ENCODE results near the gene INSL6. TPM values are rescaled to one million over a fixed set of nuclear protein-coding genes. Genes with fewer than 3 reads are reported as not detected.
"Not testable (repeated sequence)": the region's sequence is repeated elsewhere in the genome, so short reads cannot be mapped to it uniquely, and the experiment has no call there.

Gene INSL6, protein sequence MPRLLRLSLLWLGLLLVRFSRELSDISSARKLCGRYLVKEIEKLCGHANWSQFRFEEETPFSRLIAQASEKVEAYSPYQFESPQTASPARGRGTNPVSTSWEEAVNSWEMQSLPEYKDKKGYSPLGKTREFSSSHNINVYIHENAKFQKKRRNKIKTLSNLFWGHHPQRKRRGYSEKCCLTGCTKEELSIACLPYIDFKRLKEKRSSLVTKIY
- not detected in 2 replicates for total RNA-seq (2012; rRNA removed)

DNA sequence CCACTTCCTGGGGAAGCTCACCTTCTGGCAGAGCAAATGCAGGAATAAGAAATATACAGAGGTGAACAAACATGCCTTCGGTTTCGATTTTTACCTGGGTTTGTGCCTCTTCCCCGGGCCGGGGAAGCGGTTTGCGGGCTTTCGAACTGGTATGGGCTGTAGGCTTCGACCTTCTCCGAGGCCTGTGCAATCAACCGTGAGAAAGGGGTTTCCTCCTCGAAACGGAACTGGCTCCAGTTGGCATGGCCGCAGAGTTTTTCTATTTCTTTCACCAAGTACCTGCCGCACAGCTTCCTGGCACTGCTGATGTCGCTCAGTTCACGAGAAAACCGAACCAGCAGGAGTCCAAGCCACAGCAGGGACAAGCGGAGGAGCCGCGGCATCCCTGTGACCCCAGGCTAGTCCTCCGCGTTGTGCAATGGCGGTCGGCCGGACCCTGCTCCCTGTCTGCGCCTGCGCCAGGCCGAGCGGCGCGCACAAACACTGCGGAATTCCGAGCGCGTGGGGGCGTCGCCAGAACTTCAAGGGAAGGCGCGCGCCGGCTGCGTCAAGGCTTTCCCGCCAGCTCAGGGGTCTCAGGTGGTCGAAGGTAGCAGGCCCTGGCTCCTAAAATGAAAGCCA is at the start of gene INSL6:
Gene INSL6 (minus strand): TSS at position 420 of the 621 bp plus-strand sequence. CDS start 37 bp downstream, at position 383.
- Histone ChIP-seq H3K4me3 (ENCODE audit: low read length) (no peak within 1 kb of the TSS), H3K9me3 (replicated peaks; ENCODE audit: low read length) (no peaks in the 10 kb centered on the region), H3K36me3 (ENCODE audit: insufficient read depth, low read length) (no peaks in the 10 kb centered on the region), H3K4me2 (ENCODE audit: low read length) (no peak within 1 kb of the TSS), H3K27me3 (ENCODE audit: control insufficient read depth, insufficient read depth, low read length) (peaks cover 6% of the 10 kb centered on the region), H3K9ac (ENCODE audit: low read depth, low read length) (no peak within 1 kb of the TSS), H3K4me1 (ENCODE audit: control insufficient read depth, insufficient read depth, low read length) (no peaks in the 10 kb centered on the region)

DNA sequence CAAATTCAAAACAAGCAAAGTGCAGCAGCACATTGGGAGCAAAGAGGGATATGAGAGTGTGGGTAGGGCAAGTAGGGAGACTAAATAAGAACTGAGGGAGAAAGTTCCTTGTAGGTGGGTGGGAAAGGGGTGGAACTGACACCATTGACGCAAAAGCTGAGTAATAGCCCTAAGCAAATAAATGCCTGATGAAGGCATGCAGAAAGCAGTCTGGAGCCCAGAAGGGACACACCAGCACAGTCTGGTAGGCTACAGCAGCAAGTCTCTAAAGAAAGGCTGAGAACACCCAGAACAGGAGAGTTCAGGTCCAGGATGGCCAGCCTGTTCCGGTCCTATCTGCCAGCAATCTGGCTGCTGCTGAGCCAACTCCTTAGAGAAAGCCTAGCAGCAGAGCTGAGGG is 45.8 kb upstream of the INSL6 start, which contains the start of gene INSL4:
Gene INSL4 (plus strand): TSS at position 208 of the 400 bp plus-strand sequence. CDS start 105 bp downstream, at position 313.
- H3K4me2 ChIP-seq (ENCODE audit: low read length), result no peak within 1 kb of the TSS
- no peak within 1 kb of the TSS for H3K4me3 ChIP-seq (ENCODE audit: low read length)
- no peak within 1 kb of the TSS for H3K9ac ChIP-seq (ENCODE audit: low read depth, low read length)
- H3K9me3 ChIP-seq (replicated peaks; ENCODE audit: low read length), result no peaks in the 10 kb centered on the region
- H3K27me3 ChIP-seq (ENCODE audit: control insufficient read depth, insufficient read depth, low read length), result peaks cover 23% of the 10 kb centered on the region
- no peaks in the 10 kb centered on the region for H3K4me1 ChIP-seq (ENCODE audit: control insufficient read depth, insufficient read depth, low read length)
- no peaks in the 10 kb centered on the region for H3K36me3 ChIP-seq (ENCODE audit: insufficient read depth, low read length)

DNA sequence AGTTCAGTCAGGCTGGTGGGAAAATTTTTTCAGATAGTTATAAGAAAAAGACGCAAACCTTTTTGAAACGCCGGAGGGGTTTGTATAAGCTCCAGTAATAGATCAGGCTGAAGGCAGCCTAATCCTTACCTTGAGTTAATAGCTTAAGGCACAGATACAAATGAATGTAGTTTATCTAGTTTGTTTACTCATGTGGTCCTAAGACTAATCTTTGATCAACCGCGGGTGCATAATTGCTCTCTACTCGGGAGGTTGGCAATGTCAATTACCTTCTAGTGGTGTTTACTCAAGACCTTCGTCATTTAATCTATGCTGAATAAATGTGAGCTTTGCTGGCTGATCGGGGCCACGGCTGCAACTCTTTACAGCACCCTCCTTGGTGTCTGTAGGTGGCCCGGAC is 45.1 kb upstream of the INSL6 start:
- peaks cover 23% of the 10 kb centered on the region for H3K27me3 ChIP-seq (ENCODE audit: control insufficient read depth, insufficient read depth, low read length)
- no peaks in the 10 kb centered on the region for H3K9me3 ChIP-seq (replicated peaks; ENCODE audit: low read length)
- H3K4me1 ChIP-seq (ENCODE audit: control insufficient read depth, insufficient read depth, low read length), result no peaks in the 10 kb centered on the region
- no peak overlapping the region for H3K9ac ChIP-seq (ENCODE audit: low read depth, low read length)
- H3K36me3 ChIP-seq (ENCODE audit: insufficient read depth, low read length), result no peaks in the 10 kb centered on the region
- no peak overlapping the region for H3K4me3 ChIP-seq (ENCODE audit: low read length)
- H3K4me2 ChIP-seq (ENCODE audit: low read length), result no peak overlapping the region

DNA sequence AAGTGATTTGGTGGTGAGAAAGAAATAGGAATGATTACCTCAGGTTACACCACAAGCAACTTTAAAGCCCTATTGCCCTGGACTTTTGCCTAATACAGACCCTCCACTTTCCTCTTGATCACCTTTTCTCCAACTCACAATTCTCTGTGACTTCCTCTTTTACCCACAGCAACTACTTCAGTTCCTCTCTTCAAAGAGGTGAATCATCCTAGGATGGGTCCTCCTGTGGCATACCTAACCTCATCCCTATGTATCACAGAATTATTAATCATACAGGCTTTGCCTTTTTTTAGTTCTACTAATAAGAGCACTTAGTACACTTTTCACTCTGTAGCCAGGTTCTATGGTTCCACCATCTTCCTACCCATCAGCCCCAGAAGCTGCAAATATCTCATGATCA is 19.6 kb upstream of the INSL6 start:
- no peaks in the 10 kb centered on the region for H3K4me1 ChIP-seq (ENCODE audit: control insufficient read depth, insufficient read depth, low read length)
- no peaks in the 10 kb centered on the region for H3K9me3 ChIP-seq (replicated peaks; ENCODE audit: low read length)
- no peaks in the 10 kb centered on the region for H3K36me3 ChIP-seq (ENCODE audit: insufficient read depth, low read length)
- H3K27me3 ChIP-seq (ENCODE audit: control insufficient read depth, insufficient read depth, low read length), result peaks cover 2% of the 10 kb centered on the region
- no peak overlapping the region for H3K4me3 ChIP-seq (ENCODE audit: low read length)
- H3K4me2 ChIP-seq (ENCODE audit: low read length), result no peak overlapping the region
- no peak overlapping the region for H3K9ac ChIP-seq (ENCODE audit: low read depth, low read length)

DNA sequence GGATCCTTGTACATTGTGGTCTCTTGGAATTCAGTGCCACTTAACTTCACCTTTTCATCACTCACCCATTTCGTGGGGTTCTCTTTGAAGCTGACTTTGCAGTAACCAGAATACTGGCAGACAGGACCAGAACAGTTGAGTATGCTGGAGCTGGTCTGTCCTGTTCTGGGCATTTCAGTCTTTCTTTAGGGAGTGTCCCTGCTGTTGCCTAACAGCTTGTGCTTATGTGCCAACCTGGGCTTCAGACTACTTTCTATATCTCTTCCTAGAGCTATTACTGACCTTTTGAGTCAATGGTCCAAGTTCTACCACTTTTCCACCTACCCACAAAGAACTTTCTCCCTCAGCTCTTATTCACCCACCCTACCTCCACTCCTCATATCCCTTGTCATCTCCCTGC is 10.0 kb upstream of the INSL6 start:
- peaks cover 5% of the 10 kb centered on the region for H3K27me3 ChIP-seq (ENCODE audit: control insufficient read depth, insufficient read depth, low read length)
- no peaks in the 10 kb centered on the region for H3K36me3 ChIP-seq (ENCODE audit: insufficient read depth, low read length)
- H3K4me3 ChIP-seq (ENCODE audit: low read length), result no peak overlapping the region
- H3K9me3 ChIP-seq (replicated peaks; ENCODE audit: low read length), result no peaks in the 10 kb centered on the region
- no peaks in the 10 kb centered on the region for H3K4me1 ChIP-seq (ENCODE audit: control insufficient read depth, insufficient read depth, low read length)
- H3K4me2 ChIP-seq (ENCODE audit: low read length), result no peak overlapping the region
- no peak overlapping the region for H3K9ac ChIP-seq (ENCODE audit: low read depth, low read length)

DNA sequence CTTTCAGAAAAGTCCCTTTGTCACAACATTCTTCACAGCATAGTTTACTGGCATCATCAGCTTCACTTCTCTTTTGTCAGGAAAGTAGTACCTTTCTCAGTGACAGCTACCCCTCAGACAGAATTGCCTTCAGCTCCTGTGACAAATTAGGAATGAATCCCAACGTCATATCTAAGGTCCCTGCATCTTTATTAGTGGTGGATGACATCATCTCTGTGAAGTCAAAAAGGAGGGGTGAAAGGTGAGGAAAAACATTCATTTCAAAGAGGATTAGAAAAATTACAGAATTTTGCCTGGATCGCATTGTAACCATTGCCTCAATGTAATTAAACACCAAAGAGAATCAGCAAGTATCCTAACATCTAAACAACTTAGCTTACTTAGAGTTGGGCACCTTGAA is 7.9 kb upstream of the INSL6 start:
- H3K4me1 ChIP-seq (ENCODE audit: control insufficient read depth, insufficient read depth, low read length), result no peaks in the 10 kb centered on the region
- peaks cover 8% of the 10 kb centered on the region for H3K27me3 ChIP-seq (ENCODE audit: control insufficient read depth, insufficient read depth, low read length)
- no peak overlapping the region for H3K9ac ChIP-seq (ENCODE audit: low read depth, low read length)
- no peaks in the 10 kb centered on the region for H3K9me3 ChIP-seq (replicated peaks; ENCODE audit: low read length)
- H3K4me2 ChIP-seq (ENCODE audit: low read length), result no peak overlapping the region
- no peak overlapping the region for H3K4me3 ChIP-seq (ENCODE audit: low read length)
- no peaks in the 10 kb centered on the region for H3K36me3 ChIP-seq (ENCODE audit: insufficient read depth, low read length)

DNA sequence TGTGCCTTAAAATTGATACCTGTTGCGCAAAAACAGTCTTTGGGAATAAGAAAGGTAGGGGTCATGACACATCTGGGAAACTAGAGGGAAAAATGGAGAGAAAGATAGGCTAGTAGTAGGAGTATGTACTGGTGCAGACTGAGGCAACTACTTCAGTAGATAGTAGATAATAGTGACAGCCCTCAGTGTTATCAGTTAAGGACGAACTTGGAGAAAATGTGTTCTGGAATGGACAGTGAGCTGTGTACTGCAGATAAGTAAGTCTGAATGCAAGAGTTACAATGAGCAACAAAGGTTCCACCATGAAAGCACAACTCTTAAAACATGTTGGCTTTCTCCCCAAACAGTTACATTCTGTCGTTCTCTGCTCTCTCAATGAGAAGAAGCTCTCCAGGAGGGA is 6.5 kb upstream of the INSL6 start:
- H3K36me3 ChIP-seq (ENCODE audit: insufficient read depth, low read length), result no peaks in the 10 kb centered on the region

DNA sequence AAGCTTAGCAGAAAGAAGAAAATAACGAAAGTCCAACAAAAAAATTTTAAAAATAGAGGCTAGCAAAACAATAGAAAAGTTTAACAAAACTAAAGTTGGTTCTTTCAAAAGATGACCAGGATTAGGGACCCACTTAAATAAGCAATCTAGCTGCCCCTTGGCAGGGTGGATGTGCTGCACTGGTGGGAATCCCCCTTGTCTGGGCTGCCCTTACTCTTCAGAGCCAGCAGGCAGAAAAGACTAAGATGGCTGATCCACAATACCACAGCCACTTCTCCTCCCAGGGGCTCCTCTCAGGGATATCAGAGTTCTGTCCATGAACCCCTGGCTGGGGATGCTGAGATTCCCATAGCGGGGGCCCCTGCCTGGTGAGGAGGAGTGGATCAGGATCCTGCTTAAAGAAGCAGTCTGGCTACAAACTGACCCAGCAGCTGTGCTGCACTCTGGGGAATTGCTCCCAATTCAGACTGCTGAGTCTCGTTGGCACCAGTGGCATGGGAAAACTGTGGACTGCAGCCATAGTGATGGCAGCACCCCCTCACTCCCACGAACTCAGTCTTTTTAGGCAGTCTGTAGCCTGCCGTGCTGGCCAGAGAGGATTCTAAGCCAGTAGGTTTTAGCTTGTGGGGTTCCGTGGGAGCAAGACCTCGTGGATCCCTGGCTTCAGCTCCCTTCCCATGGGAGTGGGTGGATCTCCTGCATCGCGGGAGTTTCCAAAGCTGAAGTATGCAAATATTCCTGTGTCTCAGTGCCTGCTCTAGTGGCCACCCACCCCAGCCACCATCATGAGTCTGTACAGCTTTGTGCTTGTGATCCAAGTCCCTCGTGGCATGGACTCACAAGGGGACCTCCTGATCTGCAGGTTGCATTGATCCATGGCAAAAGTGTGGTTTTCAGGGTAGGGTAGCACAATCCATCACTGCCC is 2.9 kb upstream of the INSL6 start:
- Histone ChIP-seq H3K9ac (ENCODE audit: low read depth, low read length) (no peak overlapping the region), H3K9me3 (replicated peaks; ENCODE audit: low read length) (no peaks in the 10 kb centered on the region), H3K4me2 (ENCODE audit: low read length) (no peak overlapping the region), H3K4me1 (ENCODE audit: control insufficient read depth, insufficient read depth, low read length) (no peaks in the 10 kb centered on the region), H3K36me3 (ENCODE audit: insufficient read depth, low read length) (no peaks in the 10 kb centered on the region), H3K27me3 (ENCODE audit: control insufficient read depth, insufficient read depth, low read length) (peaks cover 6% of the 10 kb centered on the region), H3K4me3 (ENCODE audit: low read length) (no peak overlapping the region)

More for the DNA sequence above, 6.5 kb upstream of the INSL6 start:
- Histone ChIP-seq H3K4me2 (ENCODE audit: low read length) (no peak overlapping the region), H3K9me3 (replicated peaks; ENCODE audit: low read length) (no peaks in the 10 kb centered on the region), H3K27me3 (ENCODE audit: control insufficient read depth, insufficient read depth, low read length) (peaks cover 10% of the 10 kb centered on the region), H3K9ac (ENCODE audit: low read depth, low read length) (no peak overlapping the region), H3K4me1 (ENCODE audit: control insufficient read depth, insufficient read depth, low read length) (no peaks in the 10 kb centered on the region), H3K4me3 (ENCODE audit: low read length) (no peak overlapping the region)

DNA sequence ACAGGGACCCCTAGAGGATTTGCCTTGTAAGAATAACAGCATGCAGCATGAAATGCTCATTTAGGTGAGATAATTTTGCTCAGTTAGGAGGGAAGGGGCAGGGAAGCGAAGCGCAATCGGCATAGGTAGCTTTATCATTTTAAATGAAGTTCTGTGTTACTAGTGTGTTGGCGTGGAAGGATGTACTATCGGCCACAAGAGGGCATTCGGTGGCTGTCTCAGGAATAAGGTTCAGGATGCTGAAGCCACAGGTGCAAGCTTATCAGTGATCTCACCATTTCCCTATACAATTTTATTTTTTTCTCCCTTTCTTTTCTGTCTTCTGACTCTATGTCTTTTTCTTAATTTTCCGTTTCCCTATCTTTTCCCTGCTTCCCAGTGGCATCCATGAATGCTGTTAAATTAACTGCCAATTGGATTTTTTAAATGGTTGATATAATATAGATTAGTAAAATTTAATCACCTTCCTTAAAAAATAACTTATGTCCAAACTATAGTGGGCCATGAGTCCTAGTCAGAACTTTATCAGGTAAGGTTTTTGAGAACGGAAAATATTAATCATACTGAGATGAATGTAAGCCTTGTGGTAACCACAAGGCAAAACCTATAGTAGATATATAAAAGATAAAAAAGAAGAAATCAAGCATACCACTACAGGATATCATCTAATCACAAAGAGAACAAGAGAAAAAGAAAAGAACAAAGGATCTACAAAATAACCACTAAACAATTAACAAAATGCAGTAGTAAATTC is 1.2 kb upstream of the INSL6 start:
- Histone ChIP-seq H3K9me3 (replicated peaks; ENCODE audit: low read length) (no peaks in the 10 kb centered on the region), H3K9ac (ENCODE audit: low read depth, low read length) (no peak overlapping the region), H3K36me3 (ENCODE audit: insufficient read depth, low read length) (no peaks in the 10 kb centered on the region), H3K4me1 (ENCODE audit: control insufficient read depth, insufficient read depth, low read length) (no peaks in the 10 kb centered on the region), H3K27me3 (ENCODE audit: control insufficient read depth, insufficient read depth, low read length) (peaks cover 6% of the 10 kb centered on the region), H3K4me3 (ENCODE audit: low read length) (no peak overlapping the region), H3K4me2 (ENCODE audit: low read length) (no peak overlapping the region)

DNA sequence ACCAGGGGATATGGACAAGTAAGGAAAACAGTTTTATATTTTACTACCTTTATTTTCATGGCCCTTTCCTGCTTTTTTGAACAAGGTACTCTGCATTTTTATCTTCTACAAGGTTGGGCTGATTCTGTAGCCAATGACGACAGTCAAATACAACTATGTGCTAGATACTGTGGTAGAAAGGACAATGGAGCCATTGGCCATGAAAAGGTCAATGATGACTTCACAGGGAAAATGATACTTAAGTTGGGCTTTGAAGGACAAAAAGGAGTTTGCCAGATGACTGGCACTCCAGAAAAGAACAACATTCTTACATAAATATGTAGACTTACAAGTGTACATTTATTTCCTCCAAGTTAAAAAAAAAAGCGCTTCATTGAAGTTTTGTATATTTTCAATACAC is 663 bp downstream of the INSL6 start:
- Histone ChIP-seq H3K9ac (ENCODE audit: low read depth, low read length) (no peak overlapping the region), H3K27me3 (ENCODE audit: control insufficient read depth, insufficient read depth, low read length) (peaks cover 6% of the 10 kb centered on the region), H3K4me2 (ENCODE audit: low read length) (no peak overlapping the region), H3K36me3 (ENCODE audit: insufficient read depth, low read length) (no peaks in the 10 kb centered on the region), H3K4me3 (ENCODE audit: low read length) (no peak overlapping the region), H3K4me1 (ENCODE audit: control insufficient read depth, insufficient read depth, low read length) (no peaks in the 10 kb centered on the region), H3K9me3 (replicated peaks; ENCODE audit: low read length) (no peaks in the 10 kb centered on the region)

DNA sequence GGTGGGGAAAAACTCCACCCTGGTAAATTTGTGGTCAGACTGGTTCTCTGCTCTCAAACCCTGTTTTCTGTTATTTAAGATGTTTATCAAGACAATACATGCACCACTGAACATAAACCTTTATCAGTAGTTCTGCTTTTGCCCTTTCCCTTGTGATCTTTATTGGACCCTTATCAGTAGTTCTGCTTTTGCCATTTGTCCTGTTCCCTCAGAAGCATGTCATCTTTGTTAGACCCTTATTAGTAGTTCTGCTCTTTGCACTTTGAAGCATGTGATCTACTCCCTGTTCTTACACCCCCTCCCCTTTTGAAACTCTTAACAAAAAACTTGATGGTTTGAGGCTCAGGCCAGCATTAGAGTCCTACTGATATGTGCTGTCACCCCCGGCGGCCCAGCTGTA is 4.8 kb downstream of the INSL6 start:
- H3K4me1 ChIP-seq (ENCODE audit: control insufficient read depth, insufficient read depth, low read length); H3K4me3 ChIP-seq (ENCODE audit: low read length); H3K36me3 ChIP-seq (ENCODE audit: insufficient read depth, low read length); H3K4me2 ChIP-seq (ENCODE audit: low read length); H3K27me3 ChIP-seq (ENCODE audit: control insufficient read depth, insufficient read depth, low read length); H3K9ac ChIP-seq (ENCODE audit: low read depth, low read length); H3K9me3 ChIP-seq (replicated peaks; ENCODE audit: low read length): not testable (repeated sequence)

Measured in skeletal muscle satellite cell (primary cell).